ENCODE results near the gene AURKB. TPM values are rescaled to one million over a fixed set of nuclear protein-coding genes. Genes with fewer than 3 reads are reported as not detected.

Gene AURKB
- total and polyA plus RNA-seq, 2 of the 13 experiments (the other 11 are each of a cell fraction or from before 2014, with no cell fraction given): 29.5 to 75.3 TPM

DNA sequence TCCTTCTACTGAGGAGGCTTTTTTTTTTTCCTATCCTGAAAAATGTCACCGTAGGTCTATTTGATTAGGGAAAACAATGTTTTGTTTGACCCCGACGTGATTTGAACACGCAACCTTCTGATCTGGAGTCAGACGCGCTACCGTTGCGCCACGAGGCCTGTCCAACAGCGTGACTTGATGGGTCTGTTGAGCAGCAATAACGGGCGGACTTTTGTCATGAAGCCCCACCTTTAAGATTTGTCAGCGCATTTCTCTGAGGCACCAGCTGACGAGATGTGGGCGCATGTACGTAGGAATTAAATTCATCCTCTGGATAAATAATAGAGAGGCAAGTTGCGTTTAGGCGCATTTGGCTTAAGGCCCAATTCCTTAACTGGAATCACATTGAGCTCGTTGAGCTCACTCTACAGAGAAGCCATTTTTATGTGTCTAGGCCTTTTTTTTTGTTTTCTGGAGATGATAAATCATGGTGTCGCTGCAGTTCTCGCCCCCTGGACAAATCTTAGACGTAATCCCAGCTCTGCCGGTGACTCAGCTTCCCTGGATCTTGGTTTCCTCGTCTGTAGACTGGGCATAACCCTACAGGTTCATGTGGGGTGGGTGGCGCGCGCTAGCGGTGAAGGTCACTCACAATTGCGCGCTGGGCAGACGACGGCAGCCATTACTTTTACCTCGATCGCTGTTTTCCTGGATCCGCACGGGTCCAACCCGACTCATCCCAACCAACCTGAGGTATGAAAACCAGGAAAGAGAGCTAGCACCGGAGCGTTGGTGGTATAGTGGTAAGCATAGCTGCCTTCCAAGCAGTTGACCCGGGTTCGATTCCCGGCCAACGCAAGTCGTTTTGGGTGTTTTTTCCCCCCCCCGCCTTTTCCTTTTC lies 10.6 kb upstream of the AURKB start (continued):
- TF ChIP-seq ZIK1 (CRISPR knock-in tag; IDR thresholded peaks at IDR 0.05; ENCODE audit: borderline replicate concordance, low read depth): no peak
- TF ChIP-seq, protein P1, sequence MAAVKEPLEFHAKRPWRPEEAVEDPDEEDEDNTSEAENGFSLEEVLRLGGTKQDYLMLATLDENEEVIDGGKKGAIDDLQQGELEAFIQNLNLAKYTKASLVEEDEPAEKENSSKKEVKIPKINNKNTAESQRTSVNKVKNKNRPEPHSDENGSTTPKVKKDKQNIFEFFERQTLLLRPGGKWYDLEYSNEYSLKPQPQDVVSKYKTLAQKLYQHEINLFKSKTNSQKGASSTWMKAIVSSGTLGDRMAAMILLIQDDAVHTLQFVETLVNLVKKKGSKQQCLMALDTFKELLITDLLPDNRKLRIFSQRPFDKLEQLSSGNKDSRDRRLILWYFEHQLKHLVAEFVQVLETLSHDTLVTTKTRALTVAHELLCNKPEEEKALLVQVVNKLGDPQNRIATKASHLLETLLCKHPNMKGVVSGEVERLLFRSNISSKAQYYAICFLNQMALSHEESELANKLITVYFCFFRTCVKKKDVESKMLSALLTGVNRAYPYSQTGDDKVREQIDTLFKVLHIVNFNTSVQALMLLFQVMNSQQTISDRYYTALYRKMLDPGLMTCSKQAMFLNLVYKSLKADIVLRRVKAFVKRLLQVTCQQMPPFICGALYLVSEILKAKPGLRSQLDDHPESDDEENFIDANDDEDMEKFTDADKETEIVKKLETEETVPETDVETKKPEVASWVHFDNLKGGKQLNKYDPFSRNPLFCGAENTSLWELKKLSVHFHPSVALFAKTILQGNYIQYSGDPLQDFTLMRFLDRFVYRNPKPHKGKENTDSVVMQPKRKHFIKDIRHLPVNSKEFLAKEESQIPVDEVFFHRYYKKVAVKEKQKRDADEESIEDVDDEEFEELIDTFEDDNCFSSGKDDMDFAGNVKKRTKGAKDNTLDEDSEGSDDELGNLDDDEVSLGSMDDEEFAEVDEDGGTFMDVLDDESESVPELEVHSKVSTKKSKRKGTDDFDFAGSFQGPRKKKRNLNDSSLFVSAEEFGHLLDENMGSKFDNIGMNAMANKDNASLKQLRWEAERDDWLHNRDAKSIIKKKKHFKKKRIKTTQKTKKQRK (IDR thresholded peaks at IDR 0.05; ENCODE audit: low read length): no peak
- peak; percentile 94; the same call in 1 of the 2 replicates for TF ChIP-seq ZNF788 (CRISPR knock-in tag; IDR thresholded peaks at IDR 0.05; ENCODE audit: borderline replicate concordance)
- TF ChIP-seq AFF4 (CRISPR knock-in tag; IDR thresholded peaks at IDR 0.05): no peak
- 0 out of 2 replicates have a peak, but pooled peaks have one; percentile 16 for TF ChIP-seq FOXK2 (IDR thresholded peaks at IDR 0.05)
- 0 out of 2 replicates have a peak, but pooled peaks have one; percentile 20 for TF ChIP-seq HIVEP1 (CRISPR knock-in tag; IDR thresholded peaks at IDR 0.05)
- no peak for TF ChIP-seq KLF12 (CRISPR knock-in tag; IDR thresholded peaks at IDR 0.05; ENCODE audit: borderline replicate concordance)
- no peak; a peak in 2 of 4 replicates for TF ChIP-seq MAFK (conservative IDR thresholded peaks at IDR 0.05 in 1 of 2, IDR thresholded peaks at IDR 0.05 in 1 of 2; ENCODE audit: low read length in 2 of 2)
- TF ChIP-seq MNT (IDR thresholded peaks at IDR 0.05): no peak
- peak; percentile 80; the same call in 1 of the 2 replicates for TF ChIP-seq NCOR1 (IDR thresholded peaks at IDR 0.05; ENCODE audit: borderline replicate concordance, low read length)
- 0 out of 2 replicates have a peak, but pooled peaks have one; percentile 8 for TF ChIP-seq ZSCAN5A (CRISPR knock-in tag; IDR thresholded peaks at IDR 0.05; ENCODE audit: borderline replicate concordance)
- no peak for TF ChIP-seq MXD4 (CRISPR knock-in tag; IDR thresholded peaks at IDR 0.05)

Data from HepG2 (cell line).